ENCODE data around the gene ZMIZ1.

ZMIZ1 gene

GRCh38 chr10:79135790-79136189, 67.0 kb downstream of the ZMIZ1 start:
- in situ Hi-C loops (cut with MboI; ENCODE audit: low sequenced_read_pairs): no loop called here

GRCh38 chr10:79136236-79137005, 67.7 kb downstream of the ZMIZ1 start:
- in situ Hi-C loops (cut with MboI; ENCODE audit: low sequenced_read_pairs): no loop called here

GRCh38 chr10:79137300-79137756, 68.6 kb downstream of the ZMIZ1 start:
- in situ Hi-C loops (cut with MboI; ENCODE audit: low sequenced_read_pairs): no loop called here

- in situ Hi-C loops (cut with MboI; ENCODE audit: low sequenced_read_pairs): no loop called here
These were observed 69.1 kb downstream of the ZMIZ1 start for GRCh38 chr10:79137826-79138225.

- in situ Hi-C loops (cut with MboI; ENCODE audit: low sequenced_read_pairs): no loop called here
These were observed 69.8 kb downstream of the ZMIZ1 start for GRCh38 chr10:79138449-79139123.

GRCh38 chr10:79139124-79139835, 70.5 kb downstream of the ZMIZ1 start:
- in situ Hi-C loops (cut with MboI; ENCODE audit: low sequenced_read_pairs): no loop called here

GRCh38 chr10:79140085-79140793, 71.5 kb downstream of the ZMIZ1 start:
- in situ Hi-C loops (cut with MboI; ENCODE audit: low sequenced_read_pairs): no loop called here

- in situ Hi-C loops (cut with MboI; ENCODE audit: low sequenced_read_pairs): no loop called here
These were observed 72.1 kb downstream of the ZMIZ1 start for GRCh38 chr10:79140855-79141254.

GRCh38 chr10:79142064-79142491, 73.3 kb downstream of the ZMIZ1 start:
- in situ Hi-C loops (cut with MboI; ENCODE audit: low sequenced_read_pairs): no loop called here

- in situ Hi-C loops (cut with MboI; ENCODE audit: low sequenced_read_pairs): no loop called here
These were observed 74.0 kb downstream of the ZMIZ1 start for GRCh38 chr10:79142522-79143309.

- in situ Hi-C loops (cut with MboI; ENCODE audit: low sequenced_read_pairs): no loop called here
These were observed 75.1 kb downstream of the ZMIZ1 start for GRCh38 chr10:79143879-79144278.

- in situ Hi-C loops (cut with MboI; ENCODE audit: low sequenced_read_pairs): no loop called here
These were observed 75.8 kb downstream of the ZMIZ1 start for GRCh38 chr10:79144351-79145173.

GRCh38 chr10:79145174-79145483, 76.4 kb downstream of the ZMIZ1 start:
- in situ Hi-C loops (cut with MboI; ENCODE audit: low sequenced_read_pairs): no loop called here

GRCh38 chr10:79145517-79146470, 77.0 kb downstream of the ZMIZ1 start:
- in situ Hi-C loops (cut with MboI; ENCODE audit: low sequenced_read_pairs): no loop called here

- in situ Hi-C loops (cut with MboI; ENCODE audit: low sequenced_read_pairs): no loop called here
These were observed 77.9 kb downstream of the ZMIZ1 start for GRCh38 chr10:79146611-79147130.

GRCh38 chr10:79147306-79147705, 78.5 kb downstream of the ZMIZ1 start:
- in situ Hi-C loops (cut with MboI; ENCODE audit: low sequenced_read_pairs): no loop called here

GRCh38 chr10:79147796-79148451, 79.2 kb downstream of the ZMIZ1 start:
- in situ Hi-C loops (cut with MboI; ENCODE audit: low sequenced_read_pairs): no loop called here

All from hTERT RPE-1 (cell line).